Body of pancreas (tissue), 4 donors: ENCODE measurements around the gene KIF5A.

Source experiments
- CTCF ChIP-seq, 7 experiments: fragments of 450-650 bp in 4 of 7; fragments of 200-600 bp in 3 of 7; sonication (generic) in 3 of 7; IDR thresholded peaks; one replicate each; pipeline ENCODE4 v1.5.1; 2016 to 2019; ENCODE audit warnings: antibody characterized with exemption in 7 of 7
- POLR2A ChIP-seq, 3 donors: fragments of 450-650 bp; IDR thresholded peaks; one replicate each; pipeline ENCODE4 v1.6.1; 2016; ENCODE audit warnings: antibody characterized with exemption in 3 of 3, mild to moderate bottlenecking in 2 of 3

DNA sequence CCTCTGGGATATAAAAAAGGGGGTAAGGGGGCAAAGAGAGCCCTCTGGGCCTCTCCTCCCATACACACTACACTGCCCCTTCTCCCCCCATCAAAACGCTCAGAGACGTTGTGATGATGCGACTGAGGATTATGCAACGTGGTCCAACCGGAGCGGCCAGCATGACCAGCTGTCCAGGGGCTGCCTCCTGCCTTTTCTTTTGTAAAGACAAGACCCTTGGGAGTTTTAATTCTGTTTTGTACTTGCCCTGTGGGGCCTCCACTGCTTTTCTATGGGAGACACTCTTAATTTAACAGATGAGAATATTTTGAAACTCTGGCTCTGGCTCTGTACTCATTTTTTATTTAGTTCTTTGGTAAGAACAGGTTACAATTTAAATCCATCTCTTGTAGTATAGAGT, 20.0 kb upstream of the KIF5A start:
- TF ChIP-seq CTCF (IDR thresholded peaks at IDR 0.05): no peak
- no peak for TF ChIP-seq POLR2A (IDR thresholded peaks at IDR 0.05)
